K562 (cell line): ENCODE data around the gene CLASP2.
A peak's percentile ranks its signal among the peaks of the same experiment; 100 is the strongest.

Experiments used
- CBX5 ChIP-seq: IDR thresholded peaks from 2 replicates; pipeline ENCODE4 v1.6.1; 2014; ENCODE audit warnings: low read depth, borderline replicate concordance
- CTCF ChIP-seq, 3 experiments: IDR thresholded peaks in 2 of 3; conservative IDR thresholded peaks in 1 of 3; 2 replicates each; pipeline ENCODE4 v1.5.1; 2011 to 2012; ENCODE audit warnings: low read length in 3 of 3, mild to moderate bottlenecking in 3 of 3, control low read depth in 2 of 3, improper control_type of control experiment in 1 of 3, inconsistent platforms in 1 of 3, low read depth in 1 of 3, mixed read lengths in 1 of 3, moderate library complexity in 1 of 3; ENCODE audit not compliant: insufficient read depth in 2 of 3
- HES1 ChIP-seq: fragments of 450-650 bp; IDR thresholded peaks from 2 replicates; pipeline ENCODE4 v1.6.1; 2016; ENCODE audit warnings: low read depth, mild to moderate bottlenecking, moderate library complexity

GRCh38 chr3:33732394-33732793 lies 14.3 kb upstream of the CLASP2 start:
- no peak for TF ChIP-seq HES1
- peak; percentile 18 to 42 (median 23); a peak in 4 of 6 replicates for TF ChIP-seq CTCF (IDR thresholded peaks at IDR 0.05 in 2 of 3, conservative IDR thresholded peaks at IDR 0.05 in 1 of 3; ENCODE audit: insufficient read depth in 2 of 3, low read depth in 1 of 3, low read length in 3 of 3)
- TF ChIP-seq CBX5 = no peak; the same call in 1 of the 2 replicates
